H1 (cell line): Measurements from ENCODE around the gene CORO2B. TPM values are rescaled to one million over a fixed set of nuclear protein-coding genes. Genes with fewer than 3 reads are reported as not detected.
A peak's percentile ranks its signal among the peaks of the same experiment; 100 is the strongest.

Source experiments
- CTCF ChIA-PET: fragments of 300-600 bp; sonication (Branson Sonifier 250); formaldehyde crosslinking; loops from one replicate; lab custom pipeline; 2021; ENCODE audit not compliant: partially characterized antibody; lab: Charles Lee
- POLR2A ChIA-PET: fragments of 300-600 bp; sonication (Branson Sonifier 250); formaldehyde crosslinking; loops from one replicate; lab custom pipeline; 2021; ENCODE audit warnings: inconsistent platforms; ENCODE audit not compliant: partially characterized antibody; lab: Charles Lee
- DNase-seq, 2 experiments: peaks; one replicate each; pipeline versions ENCODE4 v3.0.0 to v3.0.0-alpha.2; 2010 to 2022; ENCODE audit warnings: low spot score in 2 of 2, low read depth in 1 of 2, mixed read lengths in 1 of 2
- FAIRE-seq: peaks from 2 replicates; lab custom pipeline; 2011; peaks lifted over from hg19 to GRCh38; lab: Jason Lieb, UNC
- H2AFZ ChIP-seq: 2 replicates; pipeline ENCODE4 v1.8.1; 2012; ENCODE audit warnings: low read length, inconsistent platforms
- H2AK5ac ChIP-seq: 2 replicates; pipeline ENCODE4 v1.6.1; 2013; ENCODE audit warnings: low read depth, low read length
- H2BK120ac ChIP-seq: replicated peaks from 2 replicates; pipeline ENCODE3; 2013; ENCODE audit warnings: low read depth, low read length, inconsistent platforms
- H2BK12ac ChIP-seq: 2 replicates; pipeline ENCODE4 v1.6.1; 2013; ENCODE audit warnings: low read depth, low read length
- H2BK15ac ChIP-seq: 2 replicates; pipeline ENCODE4 v1.6.1; 2013; ENCODE audit warnings: low read length
- H2BK20ac ChIP-seq: 2 replicates; pipeline ENCODE4 v1.6.1; 2013; ENCODE audit warnings: low read length
- H2BK5ac ChIP-seq: 2 replicates; pipeline ENCODE4 v1.6.1; 2013; ENCODE audit warnings: low read depth, low read length
- H3K14ac ChIP-seq: 2 replicates; pipeline ENCODE4 v1.6.1; 2013; ENCODE audit warnings: inconsistent platforms; ENCODE audit not compliant: insufficient read length
- H3K18ac ChIP-seq: 2 replicates; pipeline ENCODE4 v1.6.1; 2013; ENCODE audit warnings: low read length; ENCODE audit errors: extremely low read depth
- H3K23ac ChIP-seq: 2 replicates; pipeline ENCODE4 v1.6.1; 2013; ENCODE audit warnings: inconsistent platforms; ENCODE audit not compliant: insufficient read length
- H3K23me2 ChIP-seq: 2 replicates; pipeline ENCODE4 v1.6.1; 2013; ENCODE audit warnings: low read depth, low read length
- H3K27ac ChIP-seq: 2 replicates; pipeline ENCODE4 v1.6.1; 2011; ENCODE audit warnings: low read depth, low read length, inconsistent platforms
- H3K27me3 ChIP-seq, 4 experiments: replicated peaks in 1 of 4; 1 replicate in 1 of 4; 2 replicates in 3 of 4; pipeline versions ENCODE4 v1.6.1 to v1.8.1; 2011 to 2013; ENCODE audit warnings: low read length in 3 of 4, mild to moderate bottlenecking in 3 of 4, inconsistent platforms in 2 of 4, mixed read lengths in 2 of 4, moderate library complexity in 1 of 4; ENCODE audit not compliant: control insufficient read depth in 3 of 4, insufficient read depth in 3 of 4; ENCODE audit errors: extremely low read depth in 1 of 4
- H3K36me3 ChIP-seq, 4 experiments: 2 replicates each; pipeline versions ENCODE4 v1.6.1 to v1.8.1; 2011 to 2013; ENCODE audit warnings: mild to moderate bottlenecking in 4 of 4, low read length in 3 of 4, moderate library complexity in 2 of 4, control low read depth in 1 of 4, inconsistent platforms in 1 of 4; ENCODE audit not compliant: insufficient read depth in 4 of 4, control insufficient read depth in 2 of 4
- H3K4ac ChIP-seq: replicated peaks from 2 replicates; pipeline ENCODE3; 2013; ENCODE audit warnings: low read length, low read depth, mixed read lengths, inconsistent platforms; ENCODE audit not compliant: insufficient read length
- H3K4me1 ChIP-seq, 4 experiments: replicated peaks in 1 of 4; 1 replicate in 1 of 4; 2 replicates in 3 of 4; pipeline versions ENCODE4 v1.6.1 to v1.8.1; 2011 to 2013; ENCODE audit warnings: low read length in 3 of 4, inconsistent platforms in 2 of 4, mixed read lengths in 1 of 4; ENCODE audit not compliant: insufficient read depth in 4 of 4, control insufficient read depth in 3 of 4
- H3K4me2 ChIP-seq, 2 experiments: 2 replicates each; pipeline versions ENCODE4 v1.6.1 to v1.8.1; 2011 to 2013; ENCODE audit warnings: low read depth in 2 of 2, low read length in 2 of 2, control low read depth in 1 of 2, inconsistent platforms in 1 of 2, mild to moderate bottlenecking in 1 of 2; ENCODE audit not compliant: insufficient read depth in 1 of 2
- H3K4me3 ChIP-seq, 4 experiments: fragments of 200-600, 300-600 bp in 1 of 4; sonication (generic), shearing (Covaris generic), sonication (Bioruptor Twin) in 1 of 4; 2 replicates each; pipeline versions ENCODE4 v1.5.1 to v1.8.1; 2011 to 2016; ENCODE audit warnings: low read length in 4 of 4, low read depth in 3 of 4, control low read depth in 2 of 4, inconsistent platforms in 2 of 4, mild to moderate bottlenecking in 2 of 4, mixed read lengths in 1 of 4, moderate library complexity in 1 of 4; ENCODE audit not compliant: insufficient read depth in 2 of 4; ENCODE audit errors: extremely low read depth in 1 of 4
- H3K56ac ChIP-seq: replicated peaks from 2 replicates; pipeline ENCODE3; 2013; ENCODE audit warnings: low read depth, mild to moderate bottlenecking, mixed read lengths, low read length, inconsistent platforms; ENCODE audit not compliant: insufficient read length
- H3K79me1 ChIP-seq: 2 replicates; pipeline ENCODE4 v1.6.1; 2013; ENCODE audit warnings: low read depth, low read length, control low read depth
- H3K79me2 ChIP-seq, 2 experiments: 2 replicates each; pipeline versions ENCODE4 v1.6.1 to v1.8.1; 2012 to 2013; ENCODE audit warnings: low read length in 2 of 2, mild to moderate bottlenecking in 2 of 2, inconsistent platforms in 1 of 2; ENCODE audit not compliant: insufficient read depth in 2 of 2, control insufficient read depth in 1 of 2
- H3K9ac ChIP-seq, 4 experiments: replicated peaks in 1 of 4; 1 replicate in 1 of 4; 2 replicates in 3 of 4; pipeline versions ENCODE4 v1.6.1 to v1.8.1; 2011 to 2013; ENCODE audit warnings: low read depth in 3 of 4, low read length in 3 of 4, control low read depth in 2 of 4, mild to moderate bottlenecking in 2 of 4, moderate library complexity in 2 of 4, inconsistent platforms in 1 of 4; ENCODE audit errors: extremely low read depth in 1 of 4
- H3K9me3 ChIP-seq, 2 experiments: 2 replicates each; pipeline versions ENCODE4 v1.6.1 to v1.8.1; 2012 to 2013; ENCODE audit warnings: mild to moderate bottlenecking in 2 of 2, moderate library complexity in 2 of 2, control low read depth in 1 of 2, inconsistent platforms in 1 of 2, low read depth in 1 of 2, low read length in 1 of 2, mixed read lengths in 1 of 2; ENCODE audit not compliant: insufficient read depth in 2 of 2
- H4K20me1 ChIP-seq, 2 experiments: replicated peaks in 1 of 2; 2 replicates each; pipeline versions ENCODE3 to v1.8.1; 2011 to 2013; ENCODE audit warnings: inconsistent platforms in 2 of 2, low read length in 2 of 2, mild to moderate bottlenecking in 1 of 2; ENCODE audit not compliant: insufficient read depth in 2 of 2, control insufficient read depth in 1 of 2
- H4K5ac ChIP-seq: 2 replicates; pipeline ENCODE4 v1.6.1; 2013; ENCODE audit warnings: low read length, low read depth, mixed read lengths, inconsistent platforms; ENCODE audit not compliant: insufficient read length
- H4K8ac ChIP-seq: 2 replicates; pipeline ENCODE4 v1.8.0; 2013; ENCODE audit warnings: mild to moderate bottlenecking, moderate library complexity, low read length, inconsistent platforms; ENCODE audit not compliant: insufficient read depth; ENCODE audit errors: extremely low read depth
- H4K91ac ChIP-seq: replicated peaks from 2 replicates; pipeline ENCODE3; 2013; ENCODE audit warnings: low read length, mixed read lengths, inconsistent platforms; ENCODE audit not compliant: insufficient read length
- CHD2 ChIP-seq: IDR thresholded peaks from 2 replicates; pipeline ENCODE4 v1.6.1; 2012; ENCODE audit warnings: low read length, improper control_type of control experiment
- CTBP2 ChIP-seq: IDR thresholded peaks from 2 replicates; pipeline ENCODE4 v1.7.0; 2011; ENCODE audit warnings: borderline replicate concordance, mild to moderate bottlenecking, moderate library complexity, mixed read lengths, low read length; ENCODE audit not compliant: insufficient read depth, insufficient read length
- GABPA ChIP-seq: IDR thresholded peaks from 2 replicates; pipeline ENCODE4 v1.6.1; 2011; ENCODE audit warnings: mild to moderate bottlenecking, low read length, moderate library complexity, borderline replicate concordance; ENCODE audit not compliant: insufficient read depth
- RAD21 ChIP-seq, 2 experiments: IDR thresholded peaks in 1 of 2; conservative IDR thresholded peaks in 1 of 2; 2 replicates each; pipeline ENCODE4 v1.6.1; 2011; ENCODE audit warnings: low read depth in 2 of 2, low read length in 2 of 2, improper control_type of control experiment in 1 of 2, inconsistent platforms in 1 of 2, mild to moderate bottlenecking in 1 of 2, moderate library complexity in 1 of 2
- RFX5 ChIP-seq: IDR thresholded peaks from 2 replicates; pipeline ENCODE4 v1.6.1; 2011; ENCODE audit warnings: low read depth, low read length, improper control_type of control experiment, borderline replicate concordance
- SAP30 ChIP-seq: fragments of 300-600 bp; sonication (generic); IDR thresholded peaks from 2 replicates; pipeline ENCODE4 v1.7.1; 2012; ENCODE audit warnings: low read length, moderate library complexity, mild to moderate bottlenecking, inconsistent platforms; ENCODE audit not compliant: insufficient read depth, insufficient replicate concordance
- SIRT6 ChIP-seq: IDR thresholded peaks from one replicate; pipeline ENCODE4 v1.7.1; 2012; ENCODE audit warnings: low read length, inconsistent platforms
- SP2 ChIP-seq: IDR thresholded peaks from 2 replicates; pipeline ENCODE4 v1.6.1; 2012; ENCODE audit warnings: mild to moderate bottlenecking, low read length, inconsistent platforms
- polyA plus RNA-seq, 7 experiments: library from polyadenylated mRNA; depleted of rRNA in 3 of 7; stranded (reverse) in 5 of 7; unstranded in 2 of 7; fragments of >200 nt in 5 of 7; fragments of 200-250 nt in 2 of 7; gene quantifications; 1 replicate in 5 of 7; 2 replicates in 1 of 7; 4 replicates in 1 of 7; pipeline versions ENCODE4 v1.2.1 to v1.2.3, GENCODE V29; 2011 to 2013; ENCODE audit warnings: missing spikeins in 2 of 7, mixed read lengths in 2 of 7
- total RNA-seq: library from RNA; stranded (reverse); fragmentation: NEBNext Ultra II Directional; extraction: Animal tissue kit (Norgen Biotek cat#: 25700); gene quantifications from 2 replicates; pipeline ENCODE4 v1.2.1, GENCODE V29; 2021
- TF ChIP-seq, protein P1 (sequence below): IDR thresholded peaks from 2 replicates; pipeline ENCODE4 v1.6.1; 2012; ENCODE audit warnings: low read length, inconsistent platforms
- TF ChIP-seq, protein P2 (sequence below): IDR thresholded peaks from 2 replicates; pipeline ENCODE4 v1.6.1; 2011; ENCODE audit warnings: low read depth, mild to moderate bottlenecking, low read length; ENCODE audit not compliant: insufficient read depth
- TF ChIP-seq, protein P3 (sequence below): IDR thresholded peaks from 2 replicates; pipeline ENCODE4 v1.6.1; 2011; ENCODE audit warnings: low read length, improper control_type of control experiment

CORO2B gene
- total and polyA plus RNA-seq, 2 of the 8 experiments (the other 6 are each of a cell fraction or from before 2014, with no cell fraction given), result 3.4 to 6.7 TPM

DNA sequence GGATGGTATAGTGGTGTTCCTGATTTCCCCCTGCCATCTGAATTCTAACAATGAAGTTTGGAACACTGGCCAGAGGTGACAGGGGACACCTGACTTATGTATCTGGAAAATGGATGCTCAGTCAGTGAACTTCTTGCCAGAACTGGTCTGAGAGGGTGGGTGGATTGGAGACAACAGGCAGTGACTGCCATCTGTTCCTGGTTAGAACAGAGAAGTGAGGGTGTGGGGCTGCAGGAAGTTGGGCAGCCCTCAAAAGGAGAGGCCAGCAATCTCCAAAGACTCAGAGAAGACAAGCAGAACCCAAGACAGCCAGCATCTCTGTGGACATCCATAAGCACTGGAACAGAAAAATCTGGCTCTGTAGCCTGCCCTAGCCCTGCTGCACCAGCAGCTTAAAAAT, 191.4 kb downstream of the CORO2B start:
- H3K27ac ChIP-seq, result no peak overlapping the region
- CTCF ChIA-PET, result interaction anchor here (1.1 to 1.5 kb wide), 2 partner anchors 14 to 41 kb away, joined by 3 to 4 read pairs; no protein-coding TSS in a partner anchor
- TF ChIP-seq, protein P1, sequence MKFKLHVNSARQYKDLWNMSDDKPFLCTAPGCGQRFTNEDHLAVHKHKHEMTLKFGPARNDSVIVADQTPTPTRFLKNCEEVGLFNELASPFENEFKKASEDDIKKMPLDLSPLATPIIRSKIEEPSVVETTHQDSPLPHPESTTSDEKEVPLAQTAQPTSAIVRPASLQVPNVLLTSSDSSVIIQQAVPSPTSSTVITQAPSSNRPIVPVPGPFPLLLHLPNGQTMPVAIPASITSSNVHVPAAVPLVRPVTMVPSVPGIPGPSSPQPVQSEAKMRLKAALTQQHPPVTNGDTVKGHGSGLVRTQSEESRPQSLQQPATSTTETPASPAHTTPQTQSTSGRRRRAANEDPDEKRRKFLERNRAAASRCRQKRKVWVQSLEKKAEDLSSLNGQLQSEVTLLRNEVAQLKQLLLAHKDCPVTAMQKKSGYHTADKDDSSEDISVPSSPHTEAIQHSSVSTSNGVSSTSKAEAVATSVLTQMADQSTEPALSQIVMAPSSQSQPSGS, result no peak
- TF ChIP-seq SAP30 (no peak), RAD21 (IDR thresholded peaks at IDR 0.05 in 1 of 2, conservative IDR thresholded peaks at IDR 0.05 in 1 of 2; ENCODE audit: low read depth in 2 of 2, low read length in 2 of 2) (no peak), SP2 (no peak), SIRT6 (no peak), RFX5 (no peak), CHD2 (no peak), GABPA (no peak), CTBP2 (no peak)
- TF ChIP-seq, protein P2, sequence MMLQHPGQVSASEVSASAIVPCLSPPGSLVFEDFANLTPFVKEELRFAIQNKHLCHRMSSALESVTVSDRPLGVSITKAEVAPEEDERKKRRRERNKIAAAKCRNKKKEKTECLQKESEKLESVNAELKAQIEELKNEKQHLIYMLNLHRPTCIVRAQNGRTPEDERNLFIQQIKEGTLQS, result no peak
- TF ChIP-seq, protein P3, sequence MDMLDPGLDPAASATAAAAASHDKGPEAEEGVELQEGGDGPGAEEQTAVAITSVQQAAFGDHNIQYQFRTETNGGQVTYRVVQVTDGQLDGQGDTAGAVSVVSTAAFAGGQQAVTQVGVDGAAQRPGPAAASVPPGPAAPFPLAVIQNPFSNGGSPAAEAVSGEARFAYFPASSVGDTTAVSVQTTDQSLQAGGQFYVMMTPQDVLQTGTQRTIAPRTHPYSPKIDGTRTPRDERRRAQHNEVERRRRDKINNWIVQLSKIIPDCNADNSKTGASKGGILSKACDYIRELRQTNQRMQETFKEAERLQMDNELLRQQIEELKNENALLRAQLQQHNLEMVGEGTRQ, result no peak

More for the DNA sequence above, 191.4 kb downstream of the CORO2B start:
- Histone ChIP-seq H3K4me1 (no peaks in the 10 kb centered on the region), H4K5ac (no peak overlapping the region), H2AFZ (no peak overlapping the region), H3K27me3 (no peaks in the 10 kb centered on the region), H3K14ac (no peak overlapping the region), H3K4me2 (no peak overlapping the region), H3K4me3 (no peak overlapping the region), H3K4ac (no peak overlapping the region), H4K8ac (no peak overlapping the region), H3K9me3 (no peaks in the 10 kb centered on the region), H4K91ac (no peak overlapping the region), H2BK12ac (no peak overlapping the region), H2BK120ac (no peak overlapping the region), H3K9ac (no peak overlapping the region; a peak in 1 of 7 replicates), H3K36me3 (no peaks in the 10 kb centered on the region), H2BK20ac (no peak overlapping the region), H3K23ac (no peak overlapping the region), H3K18ac (no peak overlapping the region), H3K79me2 (no peaks in the 10 kb centered on the region), H3K56ac (no peak overlapping the region), H2AK5ac (no peak overlapping the region), H3K79me1 (no peaks in the 10 kb centered on the region), H2BK5ac (no peak overlapping the region), H2BK15ac (no peak overlapping the region), H3K23me2 (no peaks in the 10 kb centered on the region), H4K20me1 (no peaks in the 10 kb centered on the region)
- POLR2A ChIA-PET, result interaction anchor here (1.3 kb wide), 1 partner anchor 49 kb away, joined by 5 read pairs; no protein-coding TSS in a partner anchor
- FAIRE-seq (no peak), DNase-seq (peak in 1 of 2 experiments; percentile 27)
